Measurements from ENCODE around the gene TOPORS. TPM values are rescaled to one million over a fixed set of nuclear protein-coding genes. Genes with fewer than 3 reads are reported as not detected.

Gene TOPORS
- polyA plus RNA-seq, 1 of the 3 experiments (the other 2 are of a cell fraction), result 4.9 TPM

DNA sequence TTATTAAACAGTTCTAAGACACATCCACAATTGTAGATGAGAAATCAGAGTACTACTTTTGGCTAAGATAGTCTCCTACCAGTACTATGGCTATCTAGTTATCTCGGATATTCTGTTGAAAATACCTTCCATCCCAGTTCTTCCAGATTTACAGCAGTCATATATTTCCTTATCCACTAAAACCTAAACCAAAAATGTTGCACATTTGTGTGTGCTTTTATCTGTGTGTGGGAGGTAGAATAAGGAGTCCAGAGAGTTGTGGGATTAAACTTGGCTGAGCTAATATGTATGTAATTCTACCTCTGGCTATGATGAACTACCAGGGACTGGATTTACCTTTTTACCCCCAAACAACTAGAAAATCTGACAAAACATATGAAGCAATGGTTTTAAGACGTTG is 38.1 kb upstream of the TOPORS start:
- peaks cover 0 to 3% of the 10 kb centered on the region in 2 experiments; a peak in 1 of 4 replicates for H3K4me1 ChIP-seq (ENCODE audit: control insufficient read depth in 1 of 2, insufficient read depth in 2 of 2, low read depth in 1 of 2, low read length in 1 of 2)
- POLR2A ChIA-PET, result no interaction called here
- H3F3A ChIP-seq (replicated peaks; ENCODE audit: insufficient read depth), result no peaks in the 10 kb centered on the region
- no peaks in the 10 kb centered on the region for H3K9me3 ChIP-seq
- no peak overlapping the region for H3K27ac ChIP-seq (ENCODE audit: low read depth in 2 of 2, low read length in 1 of 2)
- no peaks in the 10 kb centered on the region for H3K27me3 ChIP-seq (ENCODE audit: insufficient read depth)
- no peaks in the 10 kb centered on the region for H3K79me2 ChIP-seq (ENCODE audit: insufficient read depth)
- CTCF ChIA-PET, result interaction anchor here (1.5 to 20.6 kb wide), 6 partner anchors 10 to 379 kb away, joined by 3 to 620 read pairs (median 44); no protein-coding TSS in a partner anchor
- no peak overlapping the region for H3K4me2 ChIP-seq
- H2AFZ ChIP-seq (ENCODE audit: low read depth), result no peak overlapping the region
- no peaks in the 10 kb centered on the region for H3K9me2 ChIP-seq
- TF ChIP-seq, protein P1, sequence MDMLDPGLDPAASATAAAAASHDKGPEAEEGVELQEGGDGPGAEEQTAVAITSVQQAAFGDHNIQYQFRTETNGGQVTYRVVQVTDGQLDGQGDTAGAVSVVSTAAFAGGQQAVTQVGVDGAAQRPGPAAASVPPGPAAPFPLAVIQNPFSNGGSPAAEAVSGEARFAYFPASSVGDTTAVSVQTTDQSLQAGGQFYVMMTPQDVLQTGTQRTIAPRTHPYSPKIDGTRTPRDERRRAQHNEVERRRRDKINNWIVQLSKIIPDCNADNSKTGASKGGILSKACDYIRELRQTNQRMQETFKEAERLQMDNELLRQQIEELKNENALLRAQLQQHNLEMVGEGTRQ (IDR thresholded peaks at IDR 0.05; ENCODE audit: borderline replicate concordance, low read depth, low read length), result no peak
- TF ChIP-seq CHD2 (IDR thresholded peaks at IDR 0.05; ENCODE audit: low read length, partially characterized antibody) (no peak), TCF12 (IDR thresholded peaks at IDR 0.05) (no peak), GATA2 (CRISPR knock-in tag; IDR thresholded peaks at IDR 0.05) (no peak), YY1 (IDR thresholded peaks at IDR 0.05; ENCODE audit: low read depth) (no peak), REST (IDR thresholded peaks at IDR 0.05; ENCODE audit: low read depth, low read length) (no peak), FOXM1 (IDR thresholded peaks at IDR 0.05; ENCODE audit: low read depth) (no peak), RXRA (IDR thresholded peaks at IDR 0.05; ENCODE audit: borderline replicate concordance, low read depth) (no peak), MXI1 (IDR thresholded peaks at IDR 0.05; ENCODE audit: low read depth, low read length) (no peak), SIN3A (IDR thresholded peaks at IDR 0.05; ENCODE audit: borderline replicate concordance, low read depth, low read length) (no peak), NFIC (IDR thresholded peaks at IDR 0.05; ENCODE audit: borderline replicate concordance) (no peak), FOSL2 (IDR thresholded peaks at IDR 0.05; ENCODE audit: borderline replicate concordance, low read depth) (no peak), ZBTB33 (IDR thresholded peaks at IDR 0.05; ENCODE audit: borderline replicate concordance, low read depth) (no peak)
- TF ChIP-seq, protein P2, sequence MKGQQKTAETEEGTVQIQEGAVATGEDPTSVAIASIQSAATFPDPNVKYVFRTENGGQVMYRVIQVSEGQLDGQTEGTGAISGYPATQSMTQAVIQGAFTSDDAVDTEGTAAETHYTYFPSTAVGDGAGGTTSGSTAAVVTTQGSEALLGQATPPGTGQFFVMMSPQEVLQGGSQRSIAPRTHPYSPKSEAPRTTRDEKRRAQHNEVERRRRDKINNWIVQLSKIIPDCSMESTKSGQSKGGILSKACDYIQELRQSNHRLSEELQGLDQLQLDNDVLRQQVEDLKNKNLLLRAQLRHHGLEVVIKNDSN (IDR thresholded peaks at IDR 0.05; ENCODE audit: borderline replicate concordance, low read depth), result no peak
- no peak overlapping the region for H3K4me3 ChIP-seq (ENCODE audit: low read depth in 2 of 2, low read length in 1 of 2)
- H3K36me3 ChIP-seq (replicated peaks in 1 of 2; ENCODE audit: control insufficient read depth in 1 of 2, insufficient read depth in 2 of 2, low read length in 1 of 2), result no peaks in the 10 kb centered on the region
- no peaks in the 10 kb centered on the region for H4K20me1 ChIP-seq (ENCODE audit: insufficient read depth)
- no peak for DNase-seq
- 11% methylated on average over 2 of the region's 2 CpGs for WGBS (ENCODE audit: low lambda C conversion rate)
- H3K9ac ChIP-seq, result no peak overlapping the region

Data from SK-N-SH (cell line).